Left cardiac atrium (tissue), 4 donors: ENCODE data around the gene CDH26. TPM values are rescaled to one million over a fixed set of nuclear protein-coding genes. Genes with fewer than 3 reads are reported as not detected.

Experiments used
- ATAC-seq, 2 donors: fragments of 200-7000 bp; cut with Tn5 transposase; one replicate each; pipeline ENCODE4 v1.9.1; 2020; ENCODE audit warnings: mild to moderate bottlenecking in 2 of 2, moderate library complexity in 2 of 2
- DNase-seq: peaks from one replicate; pipeline ENCODE4 v3.0.0-alpha.2; 2020
- intact Hi-C, 2 donors: fragments of 100-400 bp; cut with DNase I; formaldehyde crosslinking; loops; one replicate each; pipeline versions ENCODE4 v1.14.1 to v1.15.1; 2022 to 2023
- long read RNA-seq: library from polyadenylated mRNA; unstranded; transcript quantifications from one replicate; pipeline ENCODE4 v2.0.0, GENCODE V29; 2021
- total RNA-seq, 2 donors: library from RNA; stranded (reverse); fragmentation: NEBNext Ultra II Directional; extraction: Animal tissue kit (Norgen Biotek cat#: 25700); gene quantifications; one replicate each; pipeline ENCODE4 v1.2.1, GENCODE V29; 2021
- donor health status: DM: no; HTN: yes; CAD: no.
- donor health status: DM: no; HTN: yes; CAD: no; lungs with severe emphysema.
- donor health status: DM: yes; HTN: yes; CAD: no.
- donor health status: Dilated cardiomyopathy.

Gene CDH26
- total RNA-seq = 1 to 10 TPM in 1 of 2 donors, under 1 TPM in 1; 0.84 to 1.4 TPM
- long read RNA-seq = 0 reads

DNA sequence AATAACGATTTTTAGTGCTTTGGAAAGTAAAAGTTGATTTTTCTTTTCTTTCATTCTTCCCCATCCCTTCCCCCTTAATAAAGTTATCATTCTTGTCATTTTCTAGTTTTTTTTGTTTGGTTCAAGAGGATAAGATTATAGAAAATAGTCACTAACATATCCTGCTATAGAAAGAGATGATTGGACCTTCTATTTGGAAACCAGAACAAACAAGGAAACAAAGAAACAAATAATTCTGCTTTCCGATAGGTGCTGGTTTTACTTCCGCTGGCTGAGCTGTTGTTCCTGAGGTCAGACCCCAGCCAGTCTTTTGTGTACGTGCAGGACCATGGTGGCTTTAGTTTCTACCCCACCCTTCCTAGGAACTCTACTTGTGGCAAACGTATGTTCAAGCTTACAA is at the start of gene CDH26:
Gene CDH26, plus strand, starts transcription at position 301 of the 400 bp plus-strand sequence. CDS start 304 bp downstream, outside the sequence.
- no peak for ATAC-seq
- DNase-seq = no peak
- intact Hi-C loops = no loop called here

DNA sequence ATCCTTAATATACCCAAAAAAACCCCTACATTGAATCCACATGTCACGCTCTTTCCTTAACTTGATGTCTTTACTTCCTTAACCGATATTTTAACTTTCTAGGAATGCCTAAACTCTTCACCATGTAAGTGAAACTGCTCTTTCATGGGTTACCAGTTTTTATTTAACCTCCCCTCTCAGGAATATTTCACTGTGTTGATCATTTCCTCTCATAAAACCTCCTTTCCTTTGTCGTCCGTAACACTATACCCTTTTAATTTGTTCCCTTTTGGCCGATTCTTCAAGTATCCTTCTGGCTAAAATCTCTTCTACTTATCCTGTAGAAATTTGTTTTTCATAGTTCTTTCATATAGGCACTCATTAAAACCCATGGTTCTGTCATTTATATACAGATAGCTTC is 49.4 kb upstream of the CDH26 start:
- ATAC-seq = no peak
- no peak for DNase-seq
- intact Hi-C loops = no loop called here

DNA sequence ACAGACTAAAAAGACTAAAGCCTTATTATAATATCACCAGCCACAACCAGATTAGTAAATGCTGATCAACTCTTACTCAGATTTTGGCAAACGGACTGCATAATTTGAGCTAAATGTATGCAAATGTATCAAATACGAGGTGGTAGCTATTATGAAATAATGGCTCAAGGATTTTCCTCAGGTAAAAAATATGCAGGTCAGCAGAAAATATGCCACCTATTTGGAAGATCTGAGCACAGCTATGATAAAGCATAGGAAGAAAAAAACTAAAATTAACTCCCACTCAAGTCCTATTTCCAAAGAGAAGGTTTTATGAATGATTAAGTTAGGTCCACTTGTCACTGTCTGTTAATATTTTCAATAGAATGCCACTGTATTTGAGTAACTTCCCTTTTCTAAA is 47.2 kb upstream of the CDH26 start:
- no peak for DNase-seq
- no peak for ATAC-seq
- intact Hi-C loops = no loop called here

GRCh38 chr20:59912609-59913008 is 45.6 kb upstream of the CDH26 start:
- ATAC-seq = no peak
- intact Hi-C loops = no loop called here

DNA sequence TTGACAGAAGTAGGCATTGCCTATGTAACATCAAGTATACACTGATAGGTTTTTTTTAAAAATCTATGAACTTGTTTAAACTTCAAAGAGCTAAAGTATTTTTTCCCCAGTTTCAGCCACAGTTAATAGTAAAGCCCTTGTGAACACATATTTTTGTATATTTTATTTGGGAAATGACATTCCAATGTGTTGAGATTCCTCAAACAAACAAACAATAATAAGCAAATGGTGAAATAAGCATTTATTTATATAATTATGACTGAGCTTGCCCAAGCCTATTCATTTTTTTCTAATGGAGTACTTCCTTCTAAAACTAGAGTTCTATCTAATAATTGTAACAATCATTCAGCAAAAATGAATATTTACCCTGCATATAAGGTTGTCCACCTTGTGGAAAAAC is 37.3 kb upstream of the CDH26 start:
- ATAC-seq = no peak
- intact Hi-C loops = no loop called here

More at GRCh38 chr20:59912609-59913008, 45.6 kb upstream of the CDH26 start:
- DNase-seq = no peak

DNA sequence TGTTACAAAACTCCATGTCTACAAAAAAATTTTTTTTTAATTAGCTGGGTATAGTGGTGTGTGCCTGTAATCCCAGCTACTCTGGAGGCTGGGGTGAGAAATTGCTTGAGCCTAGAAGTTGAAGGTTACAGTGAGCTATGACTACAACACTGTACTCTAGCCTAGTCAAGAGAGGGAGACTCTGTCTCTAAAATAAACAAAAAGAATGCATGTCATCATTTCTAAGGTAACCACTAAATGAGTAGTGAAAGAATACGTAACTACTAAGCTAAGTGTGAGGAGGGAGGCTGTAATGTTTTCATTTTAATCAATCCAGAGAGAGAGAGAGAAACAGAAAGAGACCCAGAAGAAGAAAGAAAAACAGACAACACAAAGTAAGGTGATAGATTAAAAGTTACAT is 34.7 kb upstream of the CDH26 start:
- intact Hi-C loops = no loop called here

More for the DNA sequence above, 37.3 kb upstream of the CDH26 start:
- no peak for DNase-seq

DNA sequence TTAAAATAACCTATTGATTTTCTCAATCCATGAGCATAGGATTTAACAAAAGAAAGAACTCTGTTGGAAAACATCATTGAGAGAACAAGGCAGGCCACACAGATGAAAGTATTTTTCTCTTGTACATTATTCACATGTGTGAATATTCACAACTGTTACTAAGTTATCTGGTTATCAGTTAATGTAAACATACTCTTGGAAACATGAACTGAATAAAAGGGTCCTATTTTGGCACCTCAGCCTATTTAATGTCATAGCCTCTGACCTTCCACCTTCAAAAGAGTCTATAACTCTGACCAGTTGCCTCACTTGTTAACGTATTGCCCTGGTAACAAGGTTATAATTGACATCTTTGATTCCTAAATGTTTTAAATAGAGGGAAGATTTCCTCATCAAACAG is 32.9 kb upstream of the CDH26 start:
- DNase-seq = no peak
- intact Hi-C loops = no loop called here
- no peak for ATAC-seq

More for the DNA sequence above, 34.7 kb upstream of the CDH26 start:
- ATAC-seq (no peak), DNase-seq (no peak)

GRCh38 chr20:59925899-59926298 is 32.3 kb upstream of the CDH26 start:
- DNase-seq (no peak), ATAC-seq (no peak)
- intact Hi-C loops = no loop called here

GRCh38 chr20:59931511-59932312 is 26.5 kb upstream of the CDH26 start:
- intact Hi-C loops = no loop called here
- ATAC-seq = no peak

DNA sequence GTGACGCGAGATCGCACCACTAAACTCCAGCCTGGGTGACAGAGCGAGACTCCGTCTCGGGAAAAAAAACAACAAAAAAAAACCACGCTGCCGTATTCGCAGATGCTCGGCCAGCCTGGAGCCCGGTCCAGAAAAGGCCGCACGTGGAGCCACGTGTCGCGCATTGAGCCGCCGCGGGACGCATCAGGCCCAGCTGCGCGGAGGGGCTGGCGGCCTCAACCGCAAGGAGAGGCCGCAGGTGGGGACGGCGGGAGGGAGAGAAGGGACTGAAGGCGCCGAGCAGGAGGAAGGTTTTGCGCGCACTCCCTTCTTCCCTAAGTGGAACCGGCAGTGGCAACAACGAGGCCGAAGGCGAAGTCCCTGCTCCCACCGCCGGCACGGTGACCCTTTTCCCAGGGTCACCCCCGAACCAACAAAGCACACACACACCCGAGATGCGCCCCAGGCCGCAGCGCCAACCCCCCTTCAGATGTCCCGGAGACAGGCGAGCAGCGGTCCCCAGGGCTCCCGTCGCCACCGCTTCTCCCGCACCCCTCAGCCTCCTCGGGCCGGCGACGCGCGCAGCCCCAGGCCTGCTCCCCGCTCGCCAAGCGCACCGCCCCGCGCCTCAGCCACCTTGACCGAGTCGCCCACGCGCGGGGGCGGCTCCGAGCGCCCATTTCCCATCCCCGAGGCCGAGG is 25.5 kb upstream of the CDH26 start:
- no peak for ATAC-seq
- intact Hi-C loops = no loop called here
- peak; percentile 36 for DNase-seq

More at GRCh38 chr20:59931511-59932312, 26.5 kb upstream of the CDH26 start:
- DNase-seq = no peak

GRCh38 chr20:59933296-59933848 is 24.9 kb upstream of the CDH26 start, which contains the start of gene SYCP2:
SYCP2 (minus strand) TSS chr20:59933637; CDS start chr20:59922413, 11,224 bp downstream.
- DNase-seq (peak; percentile 70), ATAC-seq (peak; percentile 79 to 84)
- intact Hi-C loops = no loop called here

- DNase-seq (peak; percentile 85), ATAC-seq (peak; percentile 94)
- intact Hi-C loops = no loop called here
Observed at GRCh38 chr20:59933849-59934585, 24.2 kb upstream of the CDH26 start.

GRCh38 chr20:59935457-59936185 is 22.6 kb upstream of the CDH26 start:
- intact Hi-C loops = no loop called here
- no peak for DNase-seq
- ATAC-seq = no peak

- DNase-seq (no peak), ATAC-seq (no peak)
- intact Hi-C loops = no loop called here
Observed at GRCh38 chr20:59936409-59936808, 21.8 kb upstream of the CDH26 start.

- no peak for DNase-seq
- intact Hi-C loops = no loop called here
- ATAC-seq = no peak
Observed at GRCh38 chr20:59937150-59937549, 21.1 kb upstream of the CDH26 start.

DNA sequence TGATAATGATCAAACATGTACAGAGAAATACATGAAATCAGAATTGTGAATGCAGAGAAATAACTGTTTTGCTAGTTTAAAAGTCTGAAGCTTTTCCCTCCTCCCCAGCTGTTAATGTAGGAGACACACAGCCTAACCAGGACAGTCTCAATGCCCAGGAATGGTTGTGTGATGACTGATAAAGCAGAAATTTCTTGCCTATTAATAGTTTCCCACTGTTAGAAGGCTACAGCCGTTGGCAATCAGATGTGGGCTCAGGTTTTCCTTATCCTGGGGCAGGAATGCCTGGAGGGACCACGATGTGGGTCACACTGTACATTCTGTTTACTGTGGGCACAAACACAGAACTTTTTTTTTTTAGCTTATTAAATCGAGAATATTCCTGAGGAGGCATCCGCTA is 20.0 kb upstream of the CDH26 start:
- no peak for ATAC-seq

GRCh38 chr20:59938696-59939051 is 19.5 kb upstream of the CDH26 start:
- intact Hi-C loops = no loop called here
- no peak for ATAC-seq
- peak; percentile 33 for DNase-seq

More for the DNA sequence above, 20.0 kb upstream of the CDH26 start:
- DNase-seq = no peak
- intact Hi-C loops = no loop called here

DNA sequence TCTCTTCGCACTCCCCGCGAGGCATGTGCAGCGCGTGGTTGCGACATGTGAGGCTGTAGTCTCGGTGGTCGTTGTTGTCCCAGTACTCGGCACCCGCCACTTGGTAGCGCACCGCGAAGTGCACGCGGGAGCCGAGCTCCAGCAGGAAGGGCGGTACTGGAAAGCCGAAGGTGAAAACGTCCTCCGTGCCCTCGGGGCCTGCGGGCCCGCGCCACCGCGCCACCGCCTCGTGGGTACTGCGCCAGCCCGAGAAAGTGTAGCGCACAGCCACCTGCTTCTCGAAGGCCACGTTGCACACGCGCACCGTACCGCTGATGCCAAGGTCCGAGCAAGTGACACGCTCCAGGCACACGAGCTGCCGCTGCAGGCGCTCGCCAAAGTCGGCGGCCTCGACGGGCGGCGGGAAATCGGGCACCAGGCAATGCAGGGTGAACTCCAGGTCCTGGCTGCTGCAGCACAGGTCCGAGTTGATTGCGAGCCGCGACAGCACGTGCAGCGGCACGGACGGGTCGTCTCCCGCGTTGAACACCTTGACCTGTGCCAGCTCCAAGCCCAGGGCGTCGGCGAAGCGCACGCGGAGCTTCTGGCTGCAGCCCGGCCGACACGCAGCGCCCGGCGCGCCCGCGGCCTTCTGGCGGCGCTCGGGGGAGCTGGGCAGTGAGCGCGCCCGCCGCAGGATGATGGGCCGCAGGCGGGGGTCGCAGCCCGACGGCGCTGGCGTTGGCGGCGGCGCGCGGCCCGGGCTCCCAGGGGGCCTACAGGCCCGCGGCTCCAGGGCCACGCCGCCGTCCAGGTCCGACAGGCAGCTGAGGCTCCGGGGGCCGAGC is 19.0 kb upstream of the CDH26 start:
- intact Hi-C loops = no loop called here
- peak; percentile 20 to 30 for ATAC-seq
- DNase-seq = peak; percentile 32
